Keratinocyte (primary cell): ENCODE results near the gene CRACR2A. TPM values are rescaled to one million over a fixed set of nuclear protein-coding genes. Genes with fewer than 3 reads are reported as not detected.

ENCODE experiments used
- DNase-seq: peaks from one replicate; pipeline ENCODE4 v3.0.0-alpha.2; 2011; ENCODE audit warnings: low read depth, missing footprints, low spot score
- FAIRE-seq: peaks from 2 replicates; lab custom pipeline; 2011; peaks lifted over from hg19 to GRCh38; lab: Jason Lieb, UNC
- H2AFZ ChIP-seq: 2 replicates; pipeline ENCODE4 v1.6.0; 2012; ENCODE audit warnings: low read length, control low read depth, inconsistent platforms; ENCODE audit not compliant: control insufficient read depth
- H3K27ac ChIP-seq: 2 replicates; pipeline ENCODE4 v1.5.1; 2011; ENCODE audit warnings: low read length; ENCODE audit not compliant: control insufficient read depth, insufficient read depth
- H3K27me3 ChIP-seq: 3 replicates; pipeline ENCODE4 v1.6.0; 2011; ENCODE audit warnings: low read length; ENCODE audit not compliant: control insufficient read depth, insufficient read depth; ENCODE audit errors: extremely low read depth
- H3K36me3 ChIP-seq, 2 experiments: 2 replicates in 1 of 2; 3 replicates in 1 of 2; pipeline ENCODE4 v1.5.1; 2011; ENCODE audit warnings: low read length in 2 of 2, mild to moderate bottlenecking in 1 of 2; ENCODE audit not compliant: control insufficient read depth in 2 of 2, insufficient read depth in 2 of 2; ENCODE audit errors: extremely low read depth in 1 of 2
- H3K4me1 ChIP-seq: 3 replicates; pipeline ENCODE4 v1.5.1; 2011; ENCODE audit warnings: low read length; ENCODE audit not compliant: control insufficient read depth, insufficient read depth; ENCODE audit errors: extremely low read depth
- H3K4me2 ChIP-seq: 3 replicates; pipeline ENCODE4 v1.6.0; 2011; ENCODE audit warnings: low read depth, low read length; ENCODE audit not compliant: control insufficient read depth, insufficient read depth; ENCODE audit errors: extremely low read depth
- H3K4me3 ChIP-seq, 3 experiments: fragments of 200-600 bp in 1 of 3; sonication (generic) in 1 of 3; 2 replicates in 2 of 3; 3 replicates in 1 of 3; pipeline ENCODE4 v1.5.1; 2011 to 2016; ENCODE audit warnings: low read length in 3 of 3, mild to moderate bottlenecking in 3 of 3, control low read depth in 2 of 3, inconsistent platforms in 1 of 3, low read depth in 1 of 3, mixed read lengths in 1 of 3, mixed run types in 1 of 3, moderate library complexity in 1 of 3; ENCODE audit not compliant: control insufficient read depth in 2 of 3, insufficient read depth in 2 of 3; ENCODE audit errors: extremely low read depth in 1 of 3
- H3K79me2 ChIP-seq: 2 replicates; pipeline ENCODE4 v1.6.0; 2012; ENCODE audit warnings: low read length; ENCODE audit not compliant: control insufficient read depth, insufficient read depth
- H3K9ac ChIP-seq: 3 replicates; pipeline ENCODE4 v1.6.0; 2011; ENCODE audit warnings: low read length; ENCODE audit not compliant: control insufficient read depth, insufficient read depth; ENCODE audit errors: extremely low read depth
- H3K9me1 ChIP-seq: 3 replicates; pipeline ENCODE4 v1.6.0; 2011; ENCODE audit warnings: low read length; ENCODE audit not compliant: control insufficient read depth, insufficient read depth; ENCODE audit errors: extremely low read depth
- H3K9me3 ChIP-seq: 2 replicates; pipeline ENCODE4 v1.5.1; 2012; ENCODE audit warnings: low read depth, low read length; ENCODE audit not compliant: control insufficient read depth
- H4K20me1 ChIP-seq: 3 replicates; pipeline ENCODE4 v1.6.0; 2011; ENCODE audit warnings: low read length; ENCODE audit not compliant: control insufficient read depth, insufficient read depth; ENCODE audit errors: extremely low read depth
- EZH2 ChIP-seq: IDR thresholded peaks from one replicate; pipeline ENCODE4 v1.6.1; 2012; ENCODE audit warnings: inconsistent platforms, mild to moderate bottlenecking, low read length, moderate library complexity
- dilution Hi-C: fragments of 300-500 bp; cut with MboI; formaldehyde crosslinking; loops from one replicate; pipeline ENCODE4 v1.7.0; 2020; ENCODE audit warnings: low sequenced_read_pairs; ENCODE audit not compliant: extremely low pct_ligation_motif_present
- polyA plus RNA-seq, 5 experiments: library from polyadenylated mRNA; depleted of rRNA in 3 of 5; stranded (reverse) in 3 of 5; stranded (forward) in 1 of 5; unstranded in 1 of 5; fragments of >200 nt; gene quantifications; 1 replicate in 1 of 5; 2 replicates in 3 of 5; 3 replicates in 1 of 5; pipeline versions ENCODE4 v1.2.1 to v1.2.3, GENCODE V29; 2011 to 2012; ENCODE audit warnings: missing spikeins in 2 of 5, low read depth in 1 of 5, low replicate concordance in 1 of 5
- TF ChIP-seq, protein P1 (sequence below), 3 experiments: IDR thresholded peaks in 1 of 3; conservative IDR thresholded peaks in 1 of 3; optimal IDR thresholded peaks in 1 of 3; 2 replicates in 2 of 3; 3 replicates in 1 of 3; pipeline versions ENCODE3 to v1.5.1; 2011; ENCODE audit warnings: low read length in 3 of 3, mild to moderate bottlenecking in 3 of 3, moderate library complexity in 2 of 3, control low read depth in 1 of 3, inconsistent platforms in 1 of 3; ENCODE audit not compliant: insufficient read depth in 2 of 3; ENCODE audit errors: extremely low read depth in 1 of 3

CRACR2A gene
- polyA plus RNA-seq, 1 donor (not counting 4 experiments of a cell fraction or from before 2014, with no cell fraction given): 0.30 TPM

DNA sequence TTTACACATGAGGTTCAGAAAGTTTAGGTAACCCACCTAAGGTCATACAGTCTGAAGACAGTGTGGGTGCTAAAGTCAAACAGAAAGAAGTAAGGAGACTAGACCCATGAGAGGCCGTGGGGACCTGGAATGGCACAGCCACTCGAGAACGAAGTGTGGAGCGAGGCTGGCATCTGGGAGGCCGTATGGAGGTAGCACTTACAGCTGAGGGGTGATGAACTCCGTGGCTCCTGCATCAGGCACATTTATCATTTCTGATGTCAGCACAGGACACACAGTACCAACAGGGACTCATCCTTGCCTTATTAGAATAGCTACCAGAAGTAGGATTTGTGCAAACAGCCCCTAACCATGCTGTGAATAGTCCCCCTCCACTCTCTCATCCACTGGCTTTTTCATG, 30.5 kb downstream of the CRACR2A start:
- dilution Hi-C loops: no loop called here
- Histone ChIP-seq H4K20me1 (no peaks in the 10 kb centered on the region), H3K9ac (no peak overlapping the region), H3K27ac (no peak overlapping the region), H2AFZ (no peak overlapping the region), H3K36me3 (no peaks in the 10 kb centered on the region), H3K4me3 (no peak overlapping the region), H3K4me2 (no peak overlapping the region), H3K9me1 (no peaks in the 10 kb centered on the region), H3K9me3 (no peaks in the 10 kb centered on the region), H3K79me2 (no peaks in the 10 kb centered on the region), H3K27me3 (no peaks in the 10 kb centered on the region), H3K4me1 (peaks cover 5% of the 10 kb centered on the region)
- TF ChIP-seq, protein P1, sequence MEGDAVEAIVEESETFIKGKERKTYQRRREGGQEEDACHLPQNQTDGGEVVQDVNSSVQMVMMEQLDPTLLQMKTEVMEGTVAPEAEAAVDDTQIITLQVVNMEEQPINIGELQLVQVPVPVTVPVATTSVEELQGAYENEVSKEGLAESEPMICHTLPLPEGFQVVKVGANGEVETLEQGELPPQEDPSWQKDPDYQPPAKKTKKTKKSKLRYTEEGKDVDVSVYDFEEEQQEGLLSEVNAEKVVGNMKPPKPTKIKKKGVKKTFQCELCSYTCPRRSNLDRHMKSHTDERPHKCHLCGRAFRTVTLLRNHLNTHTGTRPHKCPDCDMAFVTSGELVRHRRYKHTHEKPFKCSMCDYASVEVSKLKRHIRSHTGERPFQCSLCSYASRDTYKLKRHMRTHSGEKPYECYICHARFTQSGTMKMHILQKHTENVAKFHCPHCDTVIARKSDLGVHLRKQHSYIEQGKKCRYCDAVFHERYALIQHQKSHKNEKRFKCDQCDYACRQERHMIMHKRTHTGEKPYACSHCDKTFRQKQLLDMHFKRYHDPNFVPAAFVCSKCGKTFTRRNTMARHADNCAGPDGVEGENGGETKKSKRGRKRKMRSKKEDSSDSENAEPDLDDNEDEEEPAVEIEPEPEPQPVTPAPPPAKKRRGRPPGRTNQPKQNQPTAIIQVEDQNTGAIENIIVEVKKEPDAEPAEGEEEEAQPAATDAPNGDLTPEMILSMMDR (optimal IDR thresholded peaks at IDR 0.05 in 1 of 3, IDR thresholded peaks at IDR 0.05 in 1 of 3, conservative IDR thresholded peaks at IDR 0.05 in 1 of 3; ENCODE audit: extremely low read depth in 1 of 3, insufficient read depth in 2 of 3, low read length in 3 of 3): no peak
- TF ChIP-seq EZH2: no peak
- FAIRE-seq (no peak), DNase-seq (no peak)

DNA sequence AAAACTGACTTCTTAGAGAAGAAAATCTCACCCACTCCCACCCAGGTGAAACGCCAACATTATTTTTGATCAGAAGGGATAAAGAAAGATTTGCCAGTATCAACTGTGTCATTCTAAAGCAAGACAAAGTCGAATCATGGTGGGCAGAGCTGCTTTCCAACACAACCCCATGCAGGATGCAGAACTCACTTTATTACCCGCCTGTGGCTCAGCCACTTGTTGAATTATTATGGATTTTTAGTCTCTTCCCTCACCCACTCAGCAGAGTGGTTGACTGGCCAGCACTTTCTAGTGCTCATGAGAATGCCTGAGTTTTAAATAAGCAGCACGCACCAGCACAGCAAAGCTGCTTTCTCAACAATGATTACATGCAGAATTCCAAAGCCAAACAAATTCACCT, 32.1 kb downstream of the CRACR2A start:
- Histone ChIP-seq H3K4me3 (no peak overlapping the region), H2AFZ (no peak overlapping the region), H3K79me2 (no peaks in the 10 kb centered on the region), H3K27ac (no peak overlapping the region), H3K4me1 (no peaks in the 10 kb centered on the region), H3K9me1 (no peaks in the 10 kb centered on the region), H3K36me3 (no peaks in the 10 kb centered on the region), H3K27me3 (no peaks in the 10 kb centered on the region), H3K4me2 (no peak overlapping the region), H3K9ac (no peak overlapping the region), H4K20me1 (no peaks in the 10 kb centered on the region), H3K9me3 (no peaks in the 10 kb centered on the region)
- DNase-seq (no peak), FAIRE-seq (no peak)
- no peak for TF ChIP-seq EZH2
- TF ChIP-seq, protein P1 (optimal IDR thresholded peaks at IDR 0.05 in 1 of 3, IDR thresholded peaks at IDR 0.05 in 1 of 3, conservative IDR thresholded peaks at IDR 0.05 in 1 of 3; ENCODE audit: extremely low read depth in 1 of 3, insufficient read depth in 2 of 3, low read length in 3 of 3): no peak
- dilution Hi-C loops: no loop called here
